Neural cell (in vitro differentiated cells): ENCODE data around the gene LARGE1. TPM values are rescaled to one million over a fixed set of nuclear protein-coding genes. Genes with fewer than 3 reads are reported as not detected.

Source experiments
- H2AFZ ChIP-seq: fragments of 200-600, 300-800 bp; sonication (generic), shearing (Covaris generic); 2 replicates; pipeline ENCODE4 v1.6.0; 2014; ENCODE audit warnings: low read depth, mild to moderate bottlenecking, antibody characterized with exemption, low read length, moderate library complexity
- H3F3A ChIP-seq: fragments of 200-600 bp; shearing (Covaris generic); 2 replicates; pipeline ENCODE4 v1.6.1; 2016; ENCODE audit warnings: mild to moderate bottlenecking, moderate library complexity, mixed read lengths, antibody characterized with exemption, low read length; ENCODE audit not compliant: insufficient read depth, poor library complexity, severe bottlenecking
- H3K27ac ChIP-seq: fragments of 200-600, 300-800 bp; sonication (generic), shearing (Covaris generic); 2 replicates; pipeline ENCODE4 v1.5.1; 2014; ENCODE audit warnings: mild to moderate bottlenecking, low read length, moderate library complexity
- H3K27me3 ChIP-seq: fragments of 300-800, 200-600 bp; sonication (generic), shearing (Covaris generic); 2 replicates; pipeline ENCODE4 v1.6.0; 2014; ENCODE audit warnings: mild to moderate bottlenecking, low read depth, low read length, moderate library complexity; ENCODE audit not compliant: insufficient read depth
- H3K36me3 ChIP-seq: fragments of 300-800, 200-600 bp; sonication (generic), shearing (Covaris generic); 2 replicates; pipeline ENCODE4 v1.5.1; 2014; ENCODE audit warnings: mild to moderate bottlenecking, antibody characterized with exemption, low read length, moderate library complexity; ENCODE audit not compliant: insufficient read depth
- H3K4me2 ChIP-seq: fragments of 300-800, 200-600 bp; sonication (generic), shearing (Covaris generic); 2 replicates; pipeline ENCODE4 v1.6.0; 2014; ENCODE audit warnings: mild to moderate bottlenecking, low read length
- H3K4me3 ChIP-seq: fragments of 300-800, 200-600 bp; sonication (generic), shearing (Covaris generic); 2 replicates; pipeline ENCODE4 v1.5.1; 2014; ENCODE audit warnings: mild to moderate bottlenecking, low read length, moderate library complexity
- H3K79me2 ChIP-seq: fragments of 200-600 bp; shearing (Covaris generic); replicated peaks from 2 replicates; pipeline ENCODE4 v1.6.0; 2014; ENCODE audit warnings: mild to moderate bottlenecking, low read length, moderate library complexity; ENCODE audit not compliant: insufficient read depth
- H3K9ac ChIP-seq: fragments of 300-800, 200-600 bp; sonication (generic), shearing (Covaris generic); 2 replicates; pipeline ENCODE4 v1.6.1; 2016; ENCODE audit warnings: mild to moderate bottlenecking, low read length, mixed read lengths
- H3K9me2 ChIP-seq: fragments of 200-600 bp; shearing (Covaris generic); 2 replicates; pipeline ENCODE4 v1.6.1; 2016; ENCODE audit warnings: mild to moderate bottlenecking, low read length, mixed read lengths; ENCODE audit not compliant: insufficient read depth
- H3K9me3 ChIP-seq: fragments of 200-600, 300-800 bp; sonication (generic), shearing (Covaris generic); 2 replicates; pipeline ENCODE4 v1.6.1; 2016; ENCODE audit warnings: mild to moderate bottlenecking, mixed run types, low read length, moderate library complexity, mixed read lengths
- H4K20me1 ChIP-seq: fragments of 200-600 bp; shearing (Covaris generic); 2 replicates; pipeline ENCODE4 v1.6.1; 2016; ENCODE audit warnings: mild to moderate bottlenecking, mixed run types; ENCODE audit not compliant: insufficient read depth
- EP300 ChIP-seq: fragments of 450-650 bp; conservative IDR thresholded peaks from 2 replicates; pipeline ENCODE4 v1.6.1; 2014; ENCODE audit warnings: antibody characterized with exemption, mild to moderate bottlenecking, moderate library complexity; ENCODE audit not compliant: poor library complexity, severe bottlenecking
- EZH2 ChIP-seq: fragments of 200-600, 300-800 bp; shearing (Covaris generic), sonication (generic); IDR thresholded peaks from 2 replicates; pipeline ENCODE4 v1.6.1; 2014; ENCODE audit warnings: antibody characterized with exemption, low read length, borderline replicate concordance, mild to moderate bottlenecking; ENCODE audit not compliant: insufficient read depth, poor library complexity, severe bottlenecking
- MXI1 ChIP-seq: fragments of 450-650 bp; conservative IDR thresholded peaks from 2 replicates; pipeline ENCODE4 v1.6.1; 2014; ENCODE audit warnings: antibody characterized with exemption, mild to moderate bottlenecking; ENCODE audit not compliant: poor library complexity, severe bottlenecking
- POLR2AphosphoS5 ChIP-seq: IDR thresholded peaks from 2 replicates; pipeline ENCODE4 v1.6.1; 2012
- RAD21 ChIP-seq: fragments of 450-650 bp; conservative IDR thresholded peaks from 2 replicates; pipeline ENCODE4 v1.6.1; 2014; ENCODE audit warnings: antibody characterized with exemption, mild to moderate bottlenecking, moderate library complexity
- SMC3 ChIP-seq: fragments of 450-650 bp; conservative IDR thresholded peaks from 2 replicates; pipeline ENCODE4 v1.6.1; 2014; ENCODE audit warnings: antibody characterized with exemption, mild to moderate bottlenecking, moderate library complexity; ENCODE audit not compliant: poor library complexity
- TAF1 ChIP-seq: IDR thresholded peaks from 2 replicates; pipeline ENCODE4 v1.6.1; 2012; ENCODE audit warnings: low read depth
- polyA plus RNA-seq: library from polyadenylated mRNA; depleted of rRNA; stranded (reverse); fragments of >200 nt; gene quantifications from 2 replicates; pipeline ENCODE4 v1.2.3, GENCODE V29; 2014
- TF ChIP-seq, protein P1 (sequence below): IDR thresholded peaks from 2 replicates; pipeline ENCODE4 v1.6.1; 2012; ENCODE audit warnings: borderline replicate concordance
- TF ChIP-seq, protein P2 (sequence below): fragments of 450-650 bp; IDR thresholded peaks from 2 replicates; pipeline ENCODE4 v1.5.1; 2014; ENCODE audit warnings: antibody characterized with exemption, mild to moderate bottlenecking, moderate library complexity; ENCODE audit not compliant: poor library complexity, severe bottlenecking

Gene LARGE1
- polyA plus RNA-seq, 1 donor from 2014 or later: 27.5 TPM

DNA sequence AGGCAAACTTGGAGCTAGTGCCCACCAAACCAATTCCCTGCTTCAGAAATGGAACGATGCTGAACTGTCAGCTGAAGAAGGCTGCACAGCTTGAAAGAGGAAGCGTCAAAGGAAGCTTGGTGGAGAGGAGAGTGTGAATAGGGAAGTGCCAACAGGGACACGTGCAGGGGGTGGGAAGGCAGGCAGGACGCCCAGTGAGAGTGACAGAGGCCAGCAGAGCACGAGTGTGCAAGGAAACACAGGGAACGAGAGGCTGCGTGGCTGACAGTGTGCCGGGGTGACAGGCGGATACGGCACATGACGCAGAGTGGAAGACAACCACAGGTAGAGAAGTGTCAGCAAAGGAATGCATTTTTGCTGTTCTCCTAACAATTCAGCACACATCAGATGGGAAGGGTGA is 196.4 kb downstream of the LARGE1 start:
- H3K79me2 ChIP-seq: no peaks in the 10 kb centered on the region
- no peak for TF ChIP-seq POLR2AphosphoS5
- TF ChIP-seq EP300: no peak
- TF ChIP-seq, protein P1, sequence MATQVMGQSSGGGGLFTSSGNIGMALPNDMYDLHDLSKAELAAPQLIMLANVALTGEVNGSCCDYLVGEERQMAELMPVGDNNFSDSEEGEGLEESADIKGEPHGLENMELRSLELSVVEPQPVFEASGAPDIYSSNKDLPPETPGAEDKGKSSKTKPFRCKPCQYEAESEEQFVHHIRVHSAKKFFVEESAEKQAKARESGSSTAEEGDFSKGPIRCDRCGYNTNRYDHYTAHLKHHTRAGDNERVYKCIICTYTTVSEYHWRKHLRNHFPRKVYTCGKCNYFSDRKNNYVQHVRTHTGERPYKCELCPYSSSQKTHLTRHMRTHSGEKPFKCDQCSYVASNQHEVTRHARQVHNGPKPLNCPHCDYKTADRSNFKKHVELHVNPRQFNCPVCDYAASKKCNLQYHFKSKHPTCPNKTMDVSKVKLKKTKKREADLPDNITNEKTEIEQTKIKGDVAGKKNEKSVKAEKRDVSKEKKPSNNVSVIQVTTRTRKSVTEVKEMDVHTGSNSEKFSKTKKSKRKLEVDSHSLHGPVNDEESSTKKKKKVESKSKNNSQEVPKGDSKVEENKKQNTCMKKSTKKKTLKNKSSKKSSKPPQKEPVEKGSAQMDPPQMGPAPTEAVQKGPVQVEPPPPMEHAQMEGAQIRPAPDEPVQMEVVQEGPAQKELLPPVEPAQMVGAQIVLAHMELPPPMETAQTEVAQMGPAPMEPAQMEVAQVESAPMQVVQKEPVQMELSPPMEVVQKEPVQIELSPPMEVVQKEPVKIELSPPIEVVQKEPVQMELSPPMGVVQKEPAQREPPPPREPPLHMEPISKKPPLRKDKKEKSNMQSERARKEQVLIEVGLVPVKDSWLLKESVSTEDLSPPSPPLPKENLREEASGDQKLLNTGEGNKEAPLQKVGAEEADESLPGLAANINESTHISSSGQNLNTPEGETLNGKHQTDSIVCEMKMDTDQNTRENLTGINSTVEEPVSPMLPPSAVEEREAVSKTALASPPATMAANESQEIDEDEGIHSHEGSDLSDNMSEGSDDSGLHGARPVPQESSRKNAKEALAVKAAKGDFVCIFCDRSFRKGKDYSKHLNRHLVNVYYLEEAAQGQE: no peak
- no peak for TF ChIP-seq MXI1
- TF ChIP-seq, protein P2, sequence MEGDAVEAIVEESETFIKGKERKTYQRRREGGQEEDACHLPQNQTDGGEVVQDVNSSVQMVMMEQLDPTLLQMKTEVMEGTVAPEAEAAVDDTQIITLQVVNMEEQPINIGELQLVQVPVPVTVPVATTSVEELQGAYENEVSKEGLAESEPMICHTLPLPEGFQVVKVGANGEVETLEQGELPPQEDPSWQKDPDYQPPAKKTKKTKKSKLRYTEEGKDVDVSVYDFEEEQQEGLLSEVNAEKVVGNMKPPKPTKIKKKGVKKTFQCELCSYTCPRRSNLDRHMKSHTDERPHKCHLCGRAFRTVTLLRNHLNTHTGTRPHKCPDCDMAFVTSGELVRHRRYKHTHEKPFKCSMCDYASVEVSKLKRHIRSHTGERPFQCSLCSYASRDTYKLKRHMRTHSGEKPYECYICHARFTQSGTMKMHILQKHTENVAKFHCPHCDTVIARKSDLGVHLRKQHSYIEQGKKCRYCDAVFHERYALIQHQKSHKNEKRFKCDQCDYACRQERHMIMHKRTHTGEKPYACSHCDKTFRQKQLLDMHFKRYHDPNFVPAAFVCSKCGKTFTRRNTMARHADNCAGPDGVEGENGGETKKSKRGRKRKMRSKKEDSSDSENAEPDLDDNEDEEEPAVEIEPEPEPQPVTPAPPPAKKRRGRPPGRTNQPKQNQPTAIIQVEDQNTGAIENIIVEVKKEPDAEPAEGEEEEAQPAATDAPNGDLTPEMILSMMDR: no peak
- no peak for TF ChIP-seq RAD21
- no peak for TF ChIP-seq TAF1
- no peak for TF ChIP-seq EZH2
- no peak for TF ChIP-seq SMC3
- H3K9me2 ChIP-seq: no peaks in the 10 kb centered on the region
- H3K4me2 ChIP-seq: no peak overlapping the region
- H3K27ac ChIP-seq: no peak overlapping the region
- no peaks in the 10 kb centered on the region for H3K9me3 ChIP-seq
- H3K27me3 ChIP-seq: no peaks in the 10 kb centered on the region
- H3K36me3 ChIP-seq: no peaks in the 10 kb centered on the region
- no peak overlapping the region for H3K9ac ChIP-seq
- no peaks in the 10 kb centered on the region for H3F3A ChIP-seq
- H2AFZ ChIP-seq: no peak overlapping the region
- H4K20me1 ChIP-seq: no peaks in the 10 kb centered on the region
- H3K4me3 ChIP-seq: no peak overlapping the region

DNA sequence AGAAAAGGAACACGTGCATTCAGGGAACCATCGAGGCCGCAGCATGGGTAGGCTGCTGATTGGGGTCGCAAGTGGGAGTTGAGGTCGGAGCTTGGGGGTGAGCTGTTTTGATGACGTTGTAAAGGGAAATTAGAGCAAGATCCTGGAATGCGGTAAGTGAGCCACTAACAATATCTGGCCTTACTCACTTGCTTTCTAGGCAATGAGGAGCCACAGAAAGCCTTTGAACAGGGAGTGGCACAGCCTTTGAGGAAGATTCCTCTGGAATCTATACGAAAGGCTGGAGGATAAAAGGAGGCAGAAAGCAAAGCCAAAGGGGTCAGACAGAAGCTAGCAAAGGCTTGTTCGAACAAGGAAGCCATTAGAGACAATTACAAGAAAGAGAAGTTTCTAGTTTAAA is 197.5 kb downstream of the LARGE1 start:
- H3K27ac ChIP-seq: no peak overlapping the region
- H3K36me3 ChIP-seq: no peaks in the 10 kb centered on the region
- H3K9me3 ChIP-seq: no peaks in the 10 kb centered on the region
- no peak overlapping the region for H3K4me3 ChIP-seq
- H3K9me2 ChIP-seq: no peaks in the 10 kb centered on the region
- H3K27me3 ChIP-seq: no peaks in the 10 kb centered on the region
- H3K4me2 ChIP-seq: no peak overlapping the region
- TF ChIP-seq MXI1: no peak
- no peak for TF ChIP-seq POLR2AphosphoS5
- no peak for TF ChIP-seq EZH2
- TF ChIP-seq TAF1: no peak
- no peak for TF ChIP-seq EP300
- TF ChIP-seq, protein P1: no peak
- TF ChIP-seq, protein P2: no peak
- TF ChIP-seq SMC3: no peak
- TF ChIP-seq RAD21: no peak
- no peak overlapping the region for H2AFZ ChIP-seq
- H3K9ac ChIP-seq: no peak overlapping the region
- no peaks in the 10 kb centered on the region for H4K20me1 ChIP-seq
- no peaks in the 10 kb centered on the region for H3K79me2 ChIP-seq
- no peaks in the 10 kb centered on the region for H3F3A ChIP-seq
